IPS-20b (cell line): ENCODE measurements around the gene RNU2-63P.
"Not testable (repeated sequence)": the region's sequence is repeated elsewhere in the genome, so short reads cannot be mapped to it uniquely, and the experiment has no call there.

Experiments used
- H3K27ac ChIP-seq: one replicate; pipeline ENCODE4 v1.5.1; 2013; ENCODE audit warnings: low read length
- H3K27me3 ChIP-seq: 2 replicates; pipeline ENCODE4 v1.6.1; 2013; ENCODE audit warnings: mild to moderate bottlenecking, low read length, inconsistent platforms; ENCODE audit not compliant: insufficient read depth
- H3K36me3 ChIP-seq: 2 replicates; pipeline ENCODE4 v1.6.1; 2013; ENCODE audit warnings: low read depth, mild to moderate bottlenecking, inconsistent platforms, low read length, moderate library complexity; ENCODE audit not compliant: insufficient read depth
- H3K4me1 ChIP-seq: 2 replicates; pipeline ENCODE4 v1.6.1; 2013; ENCODE audit warnings: mild to moderate bottlenecking, control low read depth, inconsistent platforms, low read length, moderate library complexity; ENCODE audit not compliant: insufficient read depth
- H3K4me3 ChIP-seq: 2 replicates; pipeline ENCODE4 v1.5.1; 2013; ENCODE audit warnings: mild to moderate bottlenecking, low read length, inconsistent platforms
- H3K9ac ChIP-seq: 2 replicates; pipeline ENCODE4 v1.6.1; 2013; ENCODE audit warnings: low read depth, mild to moderate bottlenecking, inconsistent platforms, low read length, moderate library complexity
- H3K9me3 ChIP-seq: 2 replicates; pipeline ENCODE4 v1.6.1; 2013; ENCODE audit warnings: mild to moderate bottlenecking, low read depth, low read length, inconsistent platforms; ENCODE audit not compliant: insufficient read depth

Gene RNU2-63P

DNA sequence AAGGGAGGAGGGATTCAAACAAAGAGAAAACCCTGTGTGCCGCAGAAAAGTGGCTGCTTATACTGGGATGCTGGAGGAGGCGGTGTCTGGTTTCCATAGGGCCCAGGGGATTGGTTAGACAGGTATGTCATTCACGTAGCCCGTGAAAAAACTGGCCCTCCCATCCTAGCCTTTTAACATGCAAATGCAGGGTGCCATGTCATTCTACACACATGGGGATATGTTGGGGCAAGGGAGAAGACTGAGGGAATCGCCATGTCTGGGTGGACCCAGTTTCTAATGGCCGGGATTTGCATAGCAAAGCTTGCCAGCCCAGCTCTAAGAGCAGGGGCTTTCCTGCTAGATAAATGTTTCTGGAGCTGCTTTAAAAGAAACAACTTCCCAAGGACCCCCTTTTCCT lies 8.2 kb upstream of the RNU2-63P start:
- peak overlapping the region; percentile 69 for H3K27ac ChIP-seq
- peaks cover 7% of the 10 kb centered on the region; the same call in 1 of the 2 replicates for H3K36me3 ChIP-seq
- peaks cover 19% of the 10 kb centered on the region; the same call in 1 of the 2 replicates for H3K4me1 ChIP-seq
- peak overlapping the region; percentile 55; the same call in 1 of the 2 replicates for H3K9ac ChIP-seq
- peak overlapping the region; percentile 33; the same call in 1 of the 2 replicates for H3K4me3 ChIP-seq
- no peaks in the 10 kb centered on the region for H3K27me3 ChIP-seq
- H3K9me3 ChIP-seq: no peaks in the 10 kb centered on the region

DNA sequence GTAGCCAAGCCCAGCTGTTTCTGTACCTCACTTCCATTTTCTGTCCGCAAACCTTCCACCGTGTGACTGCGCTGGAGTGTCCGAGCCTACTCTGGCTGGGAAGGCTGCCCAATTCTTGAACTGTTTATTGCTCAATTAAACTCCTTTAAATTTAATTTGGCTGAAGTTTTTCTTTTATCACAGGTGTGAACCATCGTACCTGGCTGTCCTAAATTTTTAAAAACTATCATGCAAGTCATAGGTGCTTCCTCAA lies 6.2 kb upstream of the RNU2-63P start:
- H3K9me3 ChIP-seq: no peaks in the 10 kb centered on the region
- no peak overlapping the region for H3K9ac ChIP-seq
- no peak overlapping the region for H3K4me3 ChIP-seq
- H3K4me1 ChIP-seq: peaks cover 21% of the 10 kb centered on the region
- H3K36me3 ChIP-seq: no peaks in the 10 kb centered on the region
- no peak overlapping the region for H3K27ac ChIP-seq
- H3K27me3 ChIP-seq: peaks cover 2% of the 10 kb centered on the region; the same call in 1 of the 2 replicates

DNA sequence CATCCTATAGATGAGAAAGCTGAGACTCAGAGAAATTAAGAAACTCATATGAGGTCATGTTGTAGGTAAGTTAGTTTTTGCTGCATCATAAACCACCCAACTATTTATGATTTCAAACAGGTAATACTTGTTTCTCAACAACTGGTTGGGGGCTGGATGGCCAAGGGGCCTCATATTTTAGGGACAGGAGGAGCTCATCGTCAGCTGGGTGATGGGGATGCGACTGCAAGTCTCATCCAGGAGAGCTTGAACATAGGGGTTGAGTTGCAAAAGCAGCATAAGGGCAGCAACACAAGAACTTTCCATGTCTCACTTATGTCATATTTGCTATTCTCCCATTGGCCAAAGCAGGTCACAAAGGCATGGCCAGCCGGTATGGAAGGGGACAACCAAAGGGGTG lies 3.6 kb upstream of the RNU2-63P start:
- Histone ChIP-seq H3K9ac (no peak overlapping the region), H3K27ac (no peak overlapping the region), H3K4me1 (peaks cover 25% of the 10 kb centered on the region), H3K36me3 (no peaks in the 10 kb centered on the region), H3K27me3 (peaks cover 6% of the 10 kb centered on the region; the same call in 1 of the 2 replicates), H3K4me3 (no peak overlapping the region), H3K9me3 (no peaks in the 10 kb centered on the region)

GRCh38 chr2:88018909-88019308 lies 2.6 kb upstream of the RNU2-63P start:
- Histone ChIP-seq H3K9ac (no peak overlapping the region), H3K36me3 (no peaks in the 10 kb centered on the region), H3K4me3 (no peak overlapping the region), H3K27ac (no peak overlapping the region), H3K9me3 (no peaks in the 10 kb centered on the region), H3K27me3 (peaks cover 6% of the 10 kb centered on the region; the same call in 1 of the 2 replicates), H3K4me1 (peaks cover 18% of the 10 kb centered on the region)

- H3K9me3 ChIP-seq, H3K27ac ChIP-seq, H3K36me3 ChIP-seq, H3K27me3 ChIP-seq, H3K9ac ChIP-seq, H3K4me3 ChIP-seq: not testable (repeated sequence)
- H3K4me1 ChIP-seq: peaks cover 16% of the 10 kb centered on the region
These were observed 1.9 kb upstream of the RNU2-63P start for GRCh38 chr2:88018077-88018805.

- H3K4me3 ChIP-seq: peak overlapping the region; percentile 74
- peaks cover 16% of the 10 kb centered on the region for H3K4me1 ChIP-seq
- H3K36me3 ChIP-seq, H3K27me3 ChIP-seq, H3K9me3 ChIP-seq: not testable (repeated sequence)
- peak overlapping the region; percentile 93; the same call in 1 of the 2 replicates for H3K9ac ChIP-seq
- peak overlapping the region; percentile 26 for H3K27ac ChIP-seq
These were observed 1.4 kb upstream of the RNU2-63P start for GRCh38 chr2:88017780-88018038.

DNA sequence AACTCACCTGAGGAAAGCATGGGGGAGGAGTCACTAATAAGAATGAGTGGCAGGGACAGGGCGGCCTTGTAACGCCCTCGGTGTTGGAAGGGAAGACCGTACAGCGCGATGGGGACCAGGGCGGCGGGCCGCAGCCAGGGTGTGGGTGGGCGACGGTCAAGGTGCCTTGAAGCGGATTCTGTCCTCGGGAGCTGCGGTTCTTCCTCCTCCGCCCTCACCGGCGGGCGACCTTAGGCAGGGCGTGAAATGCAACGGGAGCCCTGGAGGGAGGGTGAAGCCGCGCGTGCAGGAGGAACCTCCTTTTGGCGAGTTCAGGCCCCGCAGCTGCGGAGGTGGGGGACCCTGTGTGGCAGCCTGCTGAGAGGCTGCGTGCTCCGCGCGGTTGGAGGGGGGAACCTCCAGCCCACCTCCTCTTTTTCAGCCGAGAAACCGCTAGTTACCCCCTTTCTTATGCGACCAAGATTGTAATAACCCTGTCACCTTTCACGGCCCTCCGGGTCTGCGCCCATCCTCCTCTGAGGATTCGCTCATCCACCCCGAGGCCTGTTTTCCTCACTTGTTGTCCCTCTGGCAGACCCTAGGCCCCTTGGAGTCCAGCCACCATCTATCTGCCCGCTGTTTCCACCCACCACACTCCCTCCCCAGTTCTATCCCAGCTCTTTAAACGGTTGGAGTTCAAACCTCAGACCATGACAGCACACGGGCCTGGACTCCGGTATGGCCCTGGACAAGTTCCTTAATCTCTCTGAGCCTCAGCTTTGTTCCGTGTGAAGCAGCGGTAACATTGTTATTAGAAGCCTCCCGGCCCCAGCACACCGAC lies 823 bp upstream of the RNU2-63P start:
- H3K9ac ChIP-seq: peak overlapping the region; percentile 93
- H3K36me3 ChIP-seq: no peaks in the 10 kb centered on the region
- H3K9me3 ChIP-seq: no peaks in the 10 kb centered on the region
- H3K27ac ChIP-seq: peak overlapping the region; percentile 26
- peaks cover 16% of the 10 kb centered on the region for H3K4me1 ChIP-seq
- peaks cover 6% of the 10 kb centered on the region; the same call in 1 of the 2 replicates for H3K27me3 ChIP-seq
- peak overlapping the region; percentile 74 for H3K4me3 ChIP-seq

DNA sequence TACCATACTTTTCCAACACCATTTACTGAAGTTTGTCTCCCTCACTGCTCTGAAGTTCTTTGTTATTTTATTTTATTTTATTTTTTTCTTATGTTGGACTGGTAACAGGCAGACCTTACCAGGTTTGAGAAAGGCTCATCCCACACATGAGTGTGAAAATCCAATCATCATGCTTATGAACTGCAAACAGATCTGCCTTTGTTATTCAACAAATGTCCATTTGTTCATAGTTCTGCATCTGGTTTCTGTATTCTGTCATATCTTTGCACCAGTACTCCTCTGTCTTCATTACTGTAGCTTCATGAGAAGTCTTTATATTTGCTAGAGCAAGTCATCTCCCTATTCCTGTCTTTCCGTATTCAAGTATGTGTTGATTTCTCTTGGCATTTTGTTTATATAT lies 5.3 kb downstream of the RNU2-63P start:
- Histone ChIP-seq H3K27ac (no peak overlapping the region), H3K27me3 (no peaks in the 10 kb centered on the region), H3K9me3 (no peaks in the 10 kb centered on the region), H3K36me3 (no peaks in the 10 kb centered on the region), H3K4me3 (no peak overlapping the region), H3K4me1 (no peaks in the 10 kb centered on the region), H3K9ac (no peak overlapping the region)

GRCh38 chr2:88010136-88010535 lies 6.2 kb downstream of the RNU2-63P start:
- Histone ChIP-seq H3K27me3 (no peaks in the 10 kb centered on the region), H3K4me3 (no peak overlapping the region), H3K4me1 (no peaks in the 10 kb centered on the region), H3K36me3 (no peaks in the 10 kb centered on the region), H3K9ac (no peak overlapping the region), H3K9me3 (no peaks in the 10 kb centered on the region), H3K27ac (no peak overlapping the region)

GRCh38 chr2:88006912-88007439 lies 9.4 kb downstream of the RNU2-63P start:
- Histone ChIP-seq H3K9me3 (no peaks in the 10 kb centered on the region), H3K27me3 (no peaks in the 10 kb centered on the region), H3K36me3 (no peaks in the 10 kb centered on the region), H3K27ac (no peak overlapping the region), H3K4me3 (no peak overlapping the region), H3K4me1 (peaks cover 5% of the 10 kb centered on the region; the same call in 1 of the 2 replicates), H3K9ac (no peak overlapping the region)

DNA sequence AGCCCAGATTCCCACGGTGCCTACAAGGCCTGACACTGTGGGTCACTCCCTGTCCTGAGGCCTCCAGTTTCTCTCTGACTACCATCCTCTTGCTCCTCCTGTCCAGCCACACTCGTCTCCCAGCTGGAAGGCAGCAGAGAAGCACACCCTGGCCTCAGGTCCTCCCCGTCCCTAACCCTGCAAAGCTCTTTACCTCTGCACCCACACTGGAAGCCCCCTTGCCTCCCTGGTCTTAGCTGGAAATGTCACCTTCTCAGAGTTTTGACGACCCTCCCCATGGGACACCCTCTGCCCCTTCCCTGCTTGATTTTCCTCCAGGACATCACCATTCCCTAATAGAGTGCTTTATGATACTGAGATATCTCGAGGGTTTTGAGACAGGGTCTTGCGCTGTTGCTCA lies 10.6 kb downstream of the RNU2-63P start:
- H3K4me3 ChIP-seq: no peak overlapping the region
- peaks cover 5% of the 10 kb centered on the region; the same call in 1 of the 2 replicates for H3K4me1 ChIP-seq
- no peak overlapping the region for H3K27ac ChIP-seq
- H3K9me3 ChIP-seq: no peaks in the 10 kb centered on the region
- H3K27me3 ChIP-seq: no peaks in the 10 kb centered on the region
- no peaks in the 10 kb centered on the region for H3K36me3 ChIP-seq
- no peak overlapping the region for H3K9ac ChIP-seq
